Pancreas (tissue), 10 donors: ENCODE results near the gene SND1. TPM values are rescaled to one million over a fixed set of nuclear protein-coding genes. Genes with fewer than 3 reads are reported as not detected.

Experiments used
- ATAC-seq, 4 donors: fragments of 200-7000 bp; cut with Tn5 transposase; one replicate each; pipeline versions ENCODE4 v1.8.0 to v1.9.1; 2020; ENCODE audit warnings: mild to moderate bottlenecking in 4 of 4, moderate library complexity in 4 of 4
- DNase-seq, 6 donors: peaks; one replicate each; pipeline ENCODE4 v3.0.0-alpha.2; 2020
- FAIRE-seq: peaks from 2 replicates; lab custom pipeline; 2012; peaks lifted over from hg19 to GRCh38; lab: Jason Lieb, UNC
- H3K27ac ChIP-seq, 4 donors: fragments of 200-600 bp; sonication (generic); 1 replicate in 3 of 4; 2 replicates in 1 of 4; pipeline versions ENCODE4 v1.5.0 to v1.8.0; 2020
- H3K27me3 ChIP-seq, 4 donors: fragments of 200-600 bp; one replicate each; pipeline ENCODE4 v1.8.0; 2021
- H3K36me3 ChIP-seq, 3 donors: fragments of 200-600 bp; sonication (generic) in 1 of 3; one replicate each; pipeline versions ENCODE4 v1.5.0 to v1.8.0; 2020 to 2021
- H3K4me1 ChIP-seq, 3 donors: fragments of 200-600 bp; one replicate each; pipeline ENCODE4 v1.8.0; 2021
- H3K4me3 ChIP-seq, 4 donors: fragments of 200-600 bp; sonication (generic) in 2 of 4; one replicate each; pipeline versions ENCODE4 v1.5.0 to v1.8.0; 2020 to 2021
- H3K9me3 ChIP-seq, 4 donors: fragments of 200-600 bp; one replicate each; pipeline ENCODE4 v1.8.0; 2021
- CTCF ChIP-seq, 4 donors: fragments of 200-600 bp; sonication (generic) in 3 of 4; IDR thresholded peaks; one replicate each; pipeline versions ENCODE4 v1.5.0 to v1.8.0; 2021; ENCODE audit warnings: antibody characterized with exemption in 4 of 4
- WGBS, 2 donors: extraction: QIAGEN DNeasy Blood & Tissue Kit; methylation state at CpG; one replicate each; pipeline ENCODE4 v1.1.7; 2013; 5-methylcytosine and 5-hydroxymethylcytosine counted together
- intact Hi-C, 3 donors: fragments of 100-400 bp; cut with DNase I; formaldehyde crosslinking; loops; one replicate each; pipeline versions ENCODE4 v1.11.1 to v1.14.2; 2022
- polyA plus RNA-seq, 2 donors: library from polyadenylated mRNA; stranded (reverse); fragments of 200-250 nt; gene quantifications; one replicate each; pipeline ENCODE4 v1.2.3, GENCODE V29; 2013
- total RNA-seq, 6 donors: library from RNA; stranded (reverse); fragmentation: NEBNext Ultra II Directional in 4 of 6; extraction: Animal tissue kit (Norgen Biotek cat#: 25700) in 4 of 6; gene quantifications; one replicate each; pipeline versions ENCODE4 v1.2.1 to v1.2.4, GENCODE V29; 2021 to 2023
- donor health status: healthy with polysubstance abuse.
- donor health status: DM: no; HTN: no; CAD: no; lungs with moderate emphysema.
- donor health status: DM: no; HTN: no; CAD: no.
- donor health status: control.
- donor health status: control.
- donor health status: Bipolar disorder and iron deficiency.
- donor health status: DM: yes; HTN: yes; CAD: no.
- donor health status: DM: no; HTN: no; CAD: no.
- donor health status: DM: no; HTN: no; CAD: no.
- donor health status: DM: yes; HTN: yes; CAD: no.

The SND1 gene
- total and polyA plus RNA-seq, 8 donors = 84.1 to 308 (median 225) TPM

- DNase-seq = no peak
- ATAC-seq = no peak
- intact Hi-C loops = no loop called here
- Histone ChIP-seq H3K4me3 (no peak overlapping the region), H3K27me3 (no peaks in the 10 kb centered on the region), H3K36me3 (peaks cover 0 to 48% (median 30%) of the 10 kb centered on the region in 3 donors), H3K27ac (no peak overlapping the region), H3K4me1 (no peaks in the 10 kb centered on the region), H3K9me3 (no peaks in the 10 kb centered on the region)
- no peak for FAIRE-seq
- no peak for TF ChIP-seq CTCF (IDR thresholded peaks at IDR 0.05)
- 66% methylated on average over 5 of the region's 5 CpGs for WGBS, 2 donors
Measured at GRCh38 chr7:128092221-128092620, 440.2 kb downstream of the SND1 start.

GRCh38 chr7:128093614-128094570, 441.9 kb downstream of the SND1 start:
- intact Hi-C loops = no loop called here
- no peaks in the 10 kb centered on the region for H3K4me1 ChIP-seq
- DNase-seq = peak in 1 of 6 donors; percentile 22
- no peak overlapping the region for H3K27ac ChIP-seq
- peaks cover 0 to 40% (median 30%) of the 10 kb centered on the region in 3 donors for H3K36me3 ChIP-seq
- no peaks in the 10 kb centered on the region for H3K9me3 ChIP-seq
- WGBS, 2 donors = 87 to 88% methylated on average over 14 of the region's 14 CpGs
- TF ChIP-seq CTCF (IDR thresholded peaks at IDR 0.05) = no peak
- no peaks in the 10 kb centered on the region for H3K27me3 ChIP-seq
- no peak for FAIRE-seq
- no peak overlapping the region for H3K4me3 ChIP-seq
- ATAC-seq = no peak

- no peak for FAIRE-seq
- no peaks in the 10 kb centered on the region for H3K9me3 ChIP-seq
- intact Hi-C loops = no loop called here
- no peak for TF ChIP-seq CTCF (IDR thresholded peaks at IDR 0.05)
- H3K27ac ChIP-seq = no peak overlapping the region
- DNase-seq = peak in 1 of 6 donors; percentile 20
- no peak for ATAC-seq
- no peaks in the 10 kb centered on the region for H3K27me3 ChIP-seq
- WGBS, 2 donors = 89% methylated on average over 8 of the region's 8 CpGs
- no peaks in the 10 kb centered on the region for H3K4me1 ChIP-seq
- H3K4me3 ChIP-seq = no peak overlapping the region
- peaks cover 0 to 33% (median 24%) of the 10 kb centered on the region in 3 donors for H3K36me3 ChIP-seq
Measured at GRCh38 chr7:128094686-128095085, 442.7 kb downstream of the SND1 start.

- no peaks in the 10 kb centered on the region for H3K4me1 ChIP-seq
- 92 to 95% methylated on average over 7 of the region's 7 CpGs for WGBS, 2 donors
- no peak for TF ChIP-seq CTCF (IDR thresholded peaks at IDR 0.05)
- no peak overlapping the region for H3K4me3 ChIP-seq
- intact Hi-C loops = no loop called here
- no peaks in the 10 kb centered on the region for H3K9me3 ChIP-seq
- H3K27ac ChIP-seq = no peak overlapping the region
- peaks cover 0 to 8% (median 3%) of the 10 kb centered on the region in 3 donors for H3K36me3 ChIP-seq
- ATAC-seq (no peak), FAIRE-seq (no peak), DNase-seq (no peak)
- no peaks in the 10 kb centered on the region for H3K27me3 ChIP-seq
Measured at GRCh38 chr7:128097211-128097731, 445.3 kb downstream of the SND1 start.
